PC-9 (cell line): ENCODE results near the gene MCC. TPM values are rescaled to one million over a fixed set of nuclear protein-coding genes. Genes with fewer than 3 reads are reported as not detected.

Experiments
- BruUV-seq: library from RNA; stranded (reverse); fragments of 400-500 nt; replicated peaks from 2 replicates; lab custom pipeline; 2021; lab: Mats Ljungman, UMichigan
- CTCF ChIA-PET: fragments of 300-600 bp; sonication (Branson Sonifier 250); formaldehyde crosslinking; loops from one replicate; lab custom pipeline; 2022; ENCODE audit warnings: antibody characterized with exemption; lab: Charles Lee
- POLR2A ChIA-PET: fragments of 300-600 bp; sonication (Branson Sonifier 250); formaldehyde crosslinking; loops from one replicate; lab custom pipeline; 2022; ENCODE audit warnings: antibody characterized with exemption; ENCODE audit not compliant: unreplicated experiment; lab: Charles Lee
- DNase-seq, 2 experiments: peaks; one replicate each; pipeline versions ENCODE4 v3.0.0 to v3.0.0-alpha.2; 2015 to 2022; ENCODE audit warnings: mixed read lengths in 1 of 2
- H2AFZ ChIP-seq: fragments of 200-600 bp; sonication (generic); 2 replicates; pipeline ENCODE4 v1.8.1; 2017; ENCODE audit warnings: antibody characterized with exemption
- H3F3A ChIP-seq: fragments of 200-600 bp; sonication (generic); 2 replicates; pipeline ENCODE4 v1.8.1; 2017; ENCODE audit warnings: antibody characterized with exemption, mild to moderate bottlenecking, low read depth; ENCODE audit not compliant: insufficient read depth
- H3K27ac ChIP-seq: fragments of 200-600 bp; sonication (generic); 2 replicates; pipeline ENCODE4 v1.6.1; 2016; ENCODE audit warnings: mixed run types
- H3K27me3 ChIP-seq: fragments of 200-600 bp; sonication (generic); 2 replicates; pipeline ENCODE4 v1.6.1; 2016; ENCODE audit warnings: low read depth, mixed run types; ENCODE audit not compliant: insufficient read depth
- H3K36me3 ChIP-seq: fragments of 200-600 bp; sonication (generic); 2 replicates; pipeline ENCODE4 v1.6.1; 2016; ENCODE audit warnings: low read depth, mixed run types
- H3K4me1 ChIP-seq: fragments of 200-600 bp; sonication (generic); replicated peaks from 2 replicates; pipeline ENCODE4 v1.6.1; 2016; ENCODE audit warnings: mixed run types; ENCODE audit not compliant: insufficient read depth
- H3K4me2 ChIP-seq: fragments of 200-600 bp; sonication (generic); 2 replicates; pipeline ENCODE4 v1.6.1; 2017; ENCODE audit warnings: mixed run types
- H3K4me3 ChIP-seq: fragments of 200-600 bp; sonication (generic); 2 replicates; pipeline ENCODE4 v1.6.1; 2016; ENCODE audit warnings: mixed run types
- H3K79me2 ChIP-seq: fragments of 200-600 bp; sonication (generic); 2 replicates; pipeline ENCODE4 v1.6.1; 2017; ENCODE audit warnings: low read depth, mixed run types
- H3K9me2 ChIP-seq: fragments of 200-600 bp; sonication (generic); 2 replicates; pipeline ENCODE4 v1.8.1; 2017; ENCODE audit warnings: mild to moderate bottlenecking; ENCODE audit not compliant: insufficient read depth
- H3K9me3 ChIP-seq: fragments of 200-600 bp; sonication (generic); 2 replicates; pipeline ENCODE4 v1.8.1; 2016; ENCODE audit warnings: low read depth; ENCODE audit not compliant: insufficient read depth
- H4K20me1 ChIP-seq: fragments of 200-600 bp; sonication (generic); 2 replicates; pipeline ENCODE4 v1.8.1; 2017; ENCODE audit not compliant: insufficient read depth
- CTCF ChIP-seq: fragments of 200-600 bp; sonication (generic); conservative IDR thresholded peaks from 2 replicates; pipeline ENCODE4 v1.6.1; 2017; ENCODE audit warnings: mixed run types, antibody characterized with exemption, mild to moderate bottlenecking, moderate library complexity
- EZH2 ChIP-seq: fragments of 200-600 bp; sonication (generic); IDR thresholded peaks from 2 replicates; pipeline ENCODE4 v1.8.0; 2017; ENCODE audit warnings: antibody characterized with exemption, low read depth
- intact Hi-C: fragments of 100-400 bp; cut with micrococcal nuclease; formaldehyde crosslinking; loops from one replicate; pipeline ENCODE4 v1.10.0; 2022; ENCODE audit not compliant: unreplicated experiment
- total RNA-seq: library from RNA; stranded (reverse); gene quantifications from 2 replicates; pipeline ENCODE4 v1.2.3, GENCODE V29; 2021

The MCC gene
- total RNA-seq, 1 experiment from 2014 or later, result 2.5 TPM

GRCh38 chr5:113034182-113034773, 454.0 kb downstream of the MCC start:
- DNase-seq, result no peak
- BruUV-seq, result no TSS peak
- no peaks in the 10 kb centered on the region for H3K9me2 ChIP-seq
- H3K4me3 ChIP-seq, result no peak overlapping the region
- POLR2A ChIA-PET, result no interaction called here
- TF ChIP-seq EZH2, result no peak
- no peak for TF ChIP-seq CTCF
- H3K27me3 ChIP-seq, result no peaks in the 10 kb centered on the region
- no peaks in the 10 kb centered on the region for H3K36me3 ChIP-seq
- H3K4me1 ChIP-seq, result no peaks in the 10 kb centered on the region
- CTCF ChIA-PET, result interaction anchor here (0.5 kb wide), 1 partner anchor 297 kb away, joined by 3 read pairs; no protein-coding TSS in a partner anchor
- intact Hi-C loops, result no loop called here
- H4K20me1 ChIP-seq, result no peaks in the 10 kb centered on the region
- no peaks in the 10 kb centered on the region for H3K79me2 ChIP-seq
- H3K4me2 ChIP-seq, result no peak overlapping the region
- no peaks in the 10 kb centered on the region for H3F3A ChIP-seq
- no peaks in the 10 kb centered on the region for H3K9me3 ChIP-seq
- H3K27ac ChIP-seq, result no peak overlapping the region
- no peak overlapping the region for H2AFZ ChIP-seq

GRCh38 chr5:113031557-113031956, 456.7 kb downstream of the MCC start:
- H3K27ac ChIP-seq, result no peak overlapping the region
- H3K9me3 ChIP-seq, result no peaks in the 10 kb centered on the region
- no peaks in the 10 kb centered on the region for H3K4me1 ChIP-seq
- H3K36me3 ChIP-seq, result no peaks in the 10 kb centered on the region
- TF ChIP-seq EZH2 (no peak), CTCF (no peak)
- no peak for DNase-seq
- no peaks in the 10 kb centered on the region for H3F3A ChIP-seq
- ChIA-PET POLR2A (no interaction called here), CTCF (no interaction called here)
- H2AFZ ChIP-seq, result no peak overlapping the region
- H3K4me3 ChIP-seq, result no peak overlapping the region
- no peaks in the 10 kb centered on the region for H3K27me3 ChIP-seq
- H3K9me2 ChIP-seq, result no peaks in the 10 kb centered on the region
- intact Hi-C loops, result no loop called here
- no peaks in the 10 kb centered on the region for H4K20me1 ChIP-seq
- H3K79me2 ChIP-seq, result no peaks in the 10 kb centered on the region
- no TSS peak for BruUV-seq
- H3K4me2 ChIP-seq, result no peak overlapping the region

- TSS peak; percentile 7 for BruUV-seq
- H3K9me2 ChIP-seq, result no peaks in the 10 kb centered on the region
- H2AFZ ChIP-seq, result no peak overlapping the region
- H3F3A ChIP-seq, result no peaks in the 10 kb centered on the region
- H3K36me3 ChIP-seq, result no peaks in the 10 kb centered on the region
- no peak overlapping the region for H3K4me2 ChIP-seq
- no peak overlapping the region for H3K4me3 ChIP-seq
- no peak overlapping the region for H3K27ac ChIP-seq
- CTCF ChIA-PET, result no interaction called here
- H4K20me1 ChIP-seq, result no peaks in the 10 kb centered on the region
- no peak for TF ChIP-seq CTCF
- no peak for TF ChIP-seq EZH2
- H3K4me1 ChIP-seq, result no peaks in the 10 kb centered on the region
- no peaks in the 10 kb centered on the region for H3K27me3 ChIP-seq
- intact Hi-C loops, result no loop called here
- DNase-seq, result no peak
- POLR2A ChIA-PET, result no interaction called here
- H3K9me3 ChIP-seq, result no peaks in the 10 kb centered on the region
- H3K79me2 ChIP-seq, result no peaks in the 10 kb centered on the region
Observed at GRCh38 chr5:113031104-113031503, 457.1 kb downstream of the MCC start.
